Progenitor cell of endocrine pancreas (in vitro differentiated cells): ENCODE results near the gene GNAL. TPM values are rescaled to one million over a fixed set of nuclear protein-coding genes. Genes with fewer than 3 reads are reported as not detected.

Experiments
- DNase-seq: peaks from one replicate; pipeline ENCODE4 v3.0.0; 2021; ENCODE audit warnings: low spot score; ENCODE audit not compliant: unreplicated experiment
- H3K27ac Mint-ChIP-seq: 2 replicates; pipeline ENCODE4 v1.8.0; 2021; ENCODE audit warnings: mild to moderate bottlenecking, moderate library complexity, mixed read lengths
- H3K27me3 Mint-ChIP-seq: 2 replicates; pipeline ENCODE4 v1.8.0; 2021; ENCODE audit warnings: mixed read lengths
- H3K36me3 Mint-ChIP-seq: 2 replicates; pipeline ENCODE4 v1.8.0; 2022; ENCODE audit warnings: mixed read lengths; ENCODE audit not compliant: insufficient read depth
- H3K4me1 Mint-ChIP-seq: 2 replicates; pipeline ENCODE4 v1.8.0; 2021; ENCODE audit warnings: low read depth, mixed read lengths
- H3K4me3 Mint-ChIP-seq: 2 replicates; pipeline ENCODE4 v1.8.0; 2021; ENCODE audit warnings: low read depth, mild to moderate bottlenecking, moderate library complexity, mixed read lengths
- H3K9me3 Mint-ChIP-seq: 2 replicates; pipeline ENCODE4 v1.8.0; 2021; ENCODE audit warnings: low read depth, mixed read lengths
- CTCF ChIP-seq: fragments of 200-600 bp; sonication (generic); IDR thresholded peaks from one replicate; pipeline ENCODE4 v1.5.0; 2021; ENCODE audit warnings: antibody characterized with exemption, mild to moderate bottlenecking; ENCODE audit not compliant: unreplicated experiment
- total RNA-seq: library from RNA; stranded (reverse); gene quantifications from 2 replicates; pipeline ENCODE4 v1.2.1, GENCODE V29; 2021

The GNAL gene
- total RNA-seq, 1 donor from 2014 or later = 10.0 TPM

- no peak overlapping the region for H3K4me3 Mint-ChIP-seq
- peaks cover 1% of the 10 kb centered on the region for H3K36me3 Mint-ChIP-seq
- no peaks in the 10 kb centered on the region for H3K27me3 Mint-ChIP-seq
- DNase-seq = no peak
- peaks cover 3% of the 10 kb centered on the region for H3K9me3 Mint-ChIP-seq
- TF ChIP-seq CTCF = no peak
- H3K27ac Mint-ChIP-seq = no peak overlapping the region
- no peaks in the 10 kb centered on the region for H3K4me1 Mint-ChIP-seq
Measured at GRCh38 chr18:11721720-11722119, 32.7 kb downstream of the GNAL start.

GRCh38 chr18:11724781-11725180 is 35.7 kb downstream of the GNAL start:
- TF ChIP-seq CTCF = no peak
- no peak for DNase-seq
- peaks cover 3% of the 10 kb centered on the region for H3K9me3 Mint-ChIP-seq
- peaks cover 12% of the 10 kb centered on the region for H3K27me3 Mint-ChIP-seq
- H3K36me3 Mint-ChIP-seq = peaks cover 1% of the 10 kb centered on the region
- no peak overlapping the region for H3K4me3 Mint-ChIP-seq
- no peak overlapping the region for H3K27ac Mint-ChIP-seq
- H3K4me1 Mint-ChIP-seq = no peaks in the 10 kb centered on the region

GRCh38 chr18:11726556-11726955 is 37.5 kb downstream of the GNAL start:
- no peak overlapping the region for H3K27ac Mint-ChIP-seq
- H3K27me3 Mint-ChIP-seq = peaks cover 13% of the 10 kb centered on the region
- TF ChIP-seq CTCF = no peak
- DNase-seq = no peak
- peaks cover 3% of the 10 kb centered on the region for H3K9me3 Mint-ChIP-seq
- H3K4me3 Mint-ChIP-seq = no peak overlapping the region
- peaks cover 1% of the 10 kb centered on the region for H3K36me3 Mint-ChIP-seq
- no peaks in the 10 kb centered on the region for H3K4me1 Mint-ChIP-seq

GRCh38 chr18:11728249-11728648 is 39.2 kb downstream of the GNAL start:
- no peaks in the 10 kb centered on the region for H3K4me1 Mint-ChIP-seq
- H3K4me3 Mint-ChIP-seq = no peak overlapping the region
- H3K27ac Mint-ChIP-seq = peak overlapping the region; percentile 53
- no peak for DNase-seq
- H3K9me3 Mint-ChIP-seq = peaks cover 3% of the 10 kb centered on the region
- TF ChIP-seq CTCF = peak; percentile 30
- H3K27me3 Mint-ChIP-seq = peaks cover 26% of the 10 kb centered on the region
- H3K36me3 Mint-ChIP-seq = peaks cover 1% of the 10 kb centered on the region

- TF ChIP-seq CTCF = no peak
- Mint-ChIP-seq H3K9me3 (peaks cover 3% of the 10 kb centered on the region), H3K36me3 (peaks cover 1% of the 10 kb centered on the region), H3K27me3 (peaks cover 36% of the 10 kb centered on the region), H3K4me3 (no peak overlapping the region), H3K27ac (no peak overlapping the region), H3K4me1 (no peaks in the 10 kb centered on the region)
- no peak for DNase-seq
Measured at GRCh38 chr18:11729556-11729955, 40.5 kb downstream of the GNAL start.
